Panc1 (cell line): Measurements from ENCODE around the gene PHEX. TPM values are rescaled to one million over a fixed set of nuclear protein-coding genes. Genes with fewer than 3 reads are reported as not detected.

Experiments
- ATAC-seq: fragments of 200-7000 bp; cut with Tn5 transposase; 2 replicates; pipeline ENCODE4 v1.9.1; 2020; ENCODE audit warnings: mild to moderate bottlenecking, moderate library complexity
- BruUV-seq: library from RNA; stranded (reverse); fragments of 400-500 nt; replicated peaks from 2 replicates; lab custom pipeline; 2021; lab: Mats Ljungman, UMichigan
- CTCF ChIA-PET: fragments of 300-600 bp; sonication (Branson Sonifier 250); formaldehyde crosslinking; loops from one replicate; lab custom pipeline; 2022; ENCODE audit warnings: antibody characterized with exemption; lab: Charles Lee
- POLR2A ChIA-PET: fragments of 300-600 bp; sonication (Branson Sonifier 250); formaldehyde crosslinking; loops from one replicate; lab custom pipeline; 2022; ENCODE audit warnings: antibody characterized with exemption; lab: Charles Lee
- DNase-seq: peaks from one replicate; pipeline ENCODE4 v3.0.0-alpha.2; 2010; ENCODE audit warnings: low read depth, low spot score
- H3K27ac ChIP-seq: 2 replicates; pipeline ENCODE4 v1.5.1; 2011; ENCODE audit warnings: mild to moderate bottlenecking, low read length, inconsistent platforms
- H3K27me3 ChIP-seq: fragments of 200-500 bp; sonication (Bioruptor generic); 2 replicates; pipeline ENCODE4 v1.6.0; 2014; ENCODE audit warnings: low read length, inconsistent platforms; ENCODE audit not compliant: control insufficient read depth, insufficient read depth
- H3K36me3 ChIP-seq: fragments of 200-500 bp; sonication (Bioruptor generic); 2 replicates; pipeline ENCODE4 v1.5.1; 2014; ENCODE audit warnings: inconsistent platforms, mild to moderate bottlenecking, low read length, moderate library complexity; ENCODE audit not compliant: control insufficient read depth, insufficient read depth
- H3K4me1 ChIP-seq: 2 replicates; pipeline ENCODE4 v1.5.1; 2011; ENCODE audit warnings: inconsistent platforms, mild to moderate bottlenecking, low read length, moderate library complexity; ENCODE audit not compliant: control insufficient read depth, insufficient read depth
- H3K4me3 ChIP-seq, 2 experiments: 2 replicates each; pipeline ENCODE4 v1.5.1; 2011 to 2012; ENCODE audit warnings: low read depth in 2 of 2, low read length in 2 of 2, mild to moderate bottlenecking in 2 of 2, inconsistent platforms in 1 of 2, moderate library complexity in 1 of 2
- H3K9me3 ChIP-seq: fragments of 200-500 bp; sonication (Bioruptor generic); 2 replicates; pipeline ENCODE4 v1.5.1; 2014; ENCODE audit warnings: low read depth, mild to moderate bottlenecking, inconsistent platforms, low read length, moderate library complexity; ENCODE audit not compliant: control insufficient read depth, insufficient read depth
- CTCF ChIP-seq: fragments of 450-650 bp; IDR thresholded peaks from 2 replicates; pipeline ENCODE4 v1.5.1; 2017; ENCODE audit warnings: mild to moderate bottlenecking
- POLR2AphosphoS5 ChIP-seq: IDR thresholded peaks from 2 replicates; pipeline ENCODE4 v1.6.1; 2012; ENCODE audit warnings: mild to moderate bottlenecking, low read depth, low read length, moderate library complexity
- REST ChIP-seq, 2 experiments: IDR thresholded peaks; 2 replicates each; pipeline ENCODE4 v1.6.1; 2011 to 2012; ENCODE audit warnings: low read depth in 2 of 2, control low read depth in 1 of 2, low read length in 1 of 2, mild to moderate bottlenecking in 1 of 2, moderate library complexity in 1 of 2; ENCODE audit not compliant: insufficient read depth in 1 of 2
- SIN3A ChIP-seq: IDR thresholded peaks from 2 replicates; pipeline ENCODE4 v1.6.1; 2012; ENCODE audit warnings: low read depth, mild to moderate bottlenecking, low read length, moderate library complexity, borderline replicate concordance; ENCODE audit not compliant: insufficient read depth
- TCF7L2 ChIP-seq: IDR thresholded peaks from 2 replicates; pipeline ENCODE4 v1.6.1; 2011; ENCODE audit warnings: mild to moderate bottlenecking, low read depth, low read length, inconsistent platforms
- in situ Hi-C: cut with HindIII; loops from 2 replicates; pipeline ENCODE4 v1.10.0; 2016; ENCODE audit warnings: low sequenced_read_pairs, low pct_unique_long_range_greater_than_20kb
- intact Hi-C: fragments of 100-400 bp; cut with micrococcal nuclease; formaldehyde crosslinking; loops from one replicate; pipeline ENCODE4 v1.10.0; 2022; ENCODE audit not compliant: unreplicated experiment
- total RNA-seq: library from RNA; stranded (reverse); gene quantifications from one replicate; pipeline ENCODE4 v1.2.1, GENCODE V29; 2021; ENCODE audit not compliant: unreplicated experiment

Gene PHEX
- total RNA-seq, 1 experiment from 2014 or later, result 0.23 TPM

- ATAC-seq (no peak), DNase-seq (no peak)
- in situ Hi-C loops (no loop called here), intact Hi-C loops (no loop called here)
- Histone ChIP-seq H3K4me3 (no peak overlapping the region), H3K27me3 (no peaks in the 10 kb centered on the region), H3K36me3 (no peaks in the 10 kb centered on the region), H3K27ac (no peak overlapping the region), H3K9me3 (no peaks in the 10 kb centered on the region), H3K4me1 (no peaks in the 10 kb centered on the region)
- CTCF ChIA-PET, result no interaction called here
- no peak for TF ChIP-seq TCF7L2
- TF ChIP-seq REST (IDR thresholded peaks at IDR 0.05; ENCODE audit: insufficient read depth in 1 of 2, low read depth in 2 of 2, low read length in 1 of 2), result no peak
- no peak for TF ChIP-seq CTCF
- TF ChIP-seq POLR2AphosphoS5, result no peak
- TF ChIP-seq SIN3A, result no peak
- POLR2A ChIA-PET, result no interaction called here
- BruUV-seq, result no TSS peak
Observed at GRCh38 chrX:22118161-22118830, 86.2 kb downstream of the PHEX start.

GRCh38 chrX:22121161-22121560 is 89.0 kb downstream of the PHEX start:
- no peak overlapping the region for H3K27ac ChIP-seq
- H3K36me3 ChIP-seq, result no peaks in the 10 kb centered on the region
- H3K9me3 ChIP-seq, result no peaks in the 10 kb centered on the region
- no peak overlapping the region for H3K4me3 ChIP-seq
- no TSS peak for BruUV-seq
- no peak for ATAC-seq
- DNase-seq, result no peak
- H3K27me3 ChIP-seq, result no peaks in the 10 kb centered on the region
- no peaks in the 10 kb centered on the region for H3K4me1 ChIP-seq
- no peak for TF ChIP-seq TCF7L2
- no peak for TF ChIP-seq REST (IDR thresholded peaks at IDR 0.05; ENCODE audit: insufficient read depth in 1 of 2, low read depth in 2 of 2, low read length in 1 of 2)
- no peak for TF ChIP-seq POLR2AphosphoS5
- no peak for TF ChIP-seq CTCF
- no peak for TF ChIP-seq SIN3A
- CTCF ChIA-PET, result no interaction called here
- in situ Hi-C loops (no loop called here), intact Hi-C loops (no loop called here)
- POLR2A ChIA-PET, result no interaction called here
